DOHH2 (cell line): Measurements from ENCODE around the gene SLC1A2.

Source experiments
- H3F3A ChIP-seq: fragments of 200-600 bp; sonication (generic), shearing (Covaris generic); 2 replicates; pipeline ENCODE4 v1.6.0; 2016; ENCODE audit warnings: antibody characterized with exemption, mild to moderate bottlenecking; ENCODE audit not compliant: control insufficient read depth, insufficient read depth
- H3K27ac ChIP-seq: fragments of 200-600 bp; sonication (generic); 2 replicates; pipeline ENCODE4 v1.5.1; 2014; ENCODE audit warnings: low read depth, mild to moderate bottlenecking, low read length, moderate library complexity
- H3K27me3 ChIP-seq: fragments of 200-600 bp; sonication (generic); 2 replicates; pipeline ENCODE4 v1.6.1; 2014; ENCODE audit warnings: mild to moderate bottlenecking, low read length, mixed read lengths; ENCODE audit not compliant: control insufficient read depth
- H3K36me3 ChIP-seq: fragments of 200-600 bp; sonication (generic); 2 replicates; pipeline ENCODE4 v1.6.1; 2014; ENCODE audit warnings: mild to moderate bottlenecking, low read length, moderate library complexity, mixed read lengths; ENCODE audit not compliant: control insufficient read depth
- H3K4me1 ChIP-seq: fragments of 200-600 bp; sonication (generic); 2 replicates; pipeline ENCODE4 v1.6.1; 2014; ENCODE audit warnings: mild to moderate bottlenecking, low read length, mixed read lengths; ENCODE audit not compliant: control insufficient read depth
- H3K4me2 ChIP-seq: fragments of 200-600 bp; sonication (generic); 2 replicates; pipeline ENCODE4 v1.6.0; 2014; ENCODE audit warnings: mild to moderate bottlenecking, low read length, moderate library complexity
- H3K4me3 ChIP-seq: fragments of 200-600 bp; sonication (generic); 2 replicates; pipeline ENCODE4 v1.5.1; 2014; ENCODE audit warnings: mild to moderate bottlenecking, low read length, mixed read lengths
- H3K79me2 ChIP-seq: fragments of 200-600 bp; sonication (generic); 2 replicates; pipeline ENCODE4 v1.6.1; 2014; ENCODE audit warnings: mild to moderate bottlenecking, low read length, mixed read lengths; ENCODE audit not compliant: control insufficient read depth
- H3K9me2 ChIP-seq: fragments of 200-600 bp; sonication (generic); replicated peaks from 2 replicates; pipeline ENCODE4 v1.6.1; 2014; ENCODE audit warnings: mild to moderate bottlenecking, low read length, mixed read lengths; ENCODE audit not compliant: control insufficient read depth
- H3K9me3 ChIP-seq: fragments of 200-600 bp; sonication (generic); 2 replicates; pipeline ENCODE4 v1.6.1; 2014; ENCODE audit warnings: antibody characterized with exemption, low read length, mixed read lengths; ENCODE audit not compliant: control insufficient read depth, insufficient read depth
- H4K20me1 ChIP-seq: fragments of 200-600 bp; sonication (generic); 2 replicates; pipeline ENCODE4 v1.6.0; 2014; ENCODE audit warnings: low read depth, mild to moderate bottlenecking, antibody characterized with exemption, low read length, moderate library complexity; ENCODE audit not compliant: control insufficient read depth, insufficient read depth
- EZH2phosphoT487 ChIP-seq: fragments of 200-600 bp; sonication (generic); IDR thresholded peaks from 2 replicates; pipeline ENCODE4 v1.6.1; 2017; ENCODE audit warnings: borderline replicate concordance, mild to moderate bottlenecking, antibody characterized with exemption, low read length, moderate library complexity, mixed read lengths
- TF ChIP-seq, protein P1 (sequence below): fragments of 200-600 bp; sonication (generic); IDR thresholded peaks from one replicate; pipeline ENCODE4 v1.5.1; 2014; ENCODE audit warnings: antibody characterized with exemption, mild to moderate bottlenecking, low read depth, low read length; ENCODE audit not compliant: poor library complexity, severe bottlenecking

SLC1A2 gene

DNA sequence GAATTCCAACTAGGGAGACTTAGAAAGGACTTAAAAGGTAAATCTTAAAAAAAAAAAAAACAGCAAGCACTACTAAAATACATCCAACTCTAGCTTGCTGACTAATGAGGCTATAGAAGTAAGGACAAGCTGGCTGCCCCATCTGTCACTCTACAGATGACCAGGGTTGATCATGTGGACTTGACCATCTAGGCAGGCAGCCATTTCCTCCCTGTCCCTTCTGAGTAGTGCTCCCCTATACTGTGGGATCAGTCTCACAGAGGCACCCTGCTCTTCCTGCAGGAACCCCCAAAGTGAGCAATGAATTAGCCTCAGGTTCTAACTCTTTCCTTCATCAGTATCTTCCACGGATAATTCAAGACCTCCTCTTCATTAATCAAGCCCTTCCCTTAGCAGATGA, 12.3 kb downstream of the SLC1A2 start:
- no peaks in the 10 kb centered on the region for H4K20me1 ChIP-seq

DNA sequence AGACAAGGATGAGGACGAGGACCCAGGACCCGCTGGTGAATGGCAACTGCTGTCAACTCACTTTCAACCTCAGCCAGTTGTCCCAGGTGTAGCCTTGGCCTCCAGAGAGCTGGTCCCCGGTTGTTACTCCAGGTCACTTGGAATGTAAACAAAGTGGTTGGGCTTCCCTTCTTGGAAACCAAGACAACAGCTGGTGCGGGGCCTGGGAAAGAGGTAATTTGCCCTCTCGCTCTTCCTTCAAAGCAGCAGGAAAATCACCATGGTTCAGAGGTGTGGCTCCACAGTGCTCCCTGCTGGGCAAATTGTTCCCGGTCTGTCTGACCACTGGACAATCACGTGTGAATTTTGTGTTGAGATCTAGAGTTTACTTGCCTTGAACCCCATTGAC, 15.0 kb downstream of the SLC1A2 start:
- H3K4me3 ChIP-seq: no peak overlapping the region
- no peaks in the 10 kb centered on the region for H3K36me3 ChIP-seq
- no peaks in the 10 kb centered on the region for H4K20me1 ChIP-seq
- no peak for TF ChIP-seq EZH2phosphoT487
- TF ChIP-seq, protein P1, sequence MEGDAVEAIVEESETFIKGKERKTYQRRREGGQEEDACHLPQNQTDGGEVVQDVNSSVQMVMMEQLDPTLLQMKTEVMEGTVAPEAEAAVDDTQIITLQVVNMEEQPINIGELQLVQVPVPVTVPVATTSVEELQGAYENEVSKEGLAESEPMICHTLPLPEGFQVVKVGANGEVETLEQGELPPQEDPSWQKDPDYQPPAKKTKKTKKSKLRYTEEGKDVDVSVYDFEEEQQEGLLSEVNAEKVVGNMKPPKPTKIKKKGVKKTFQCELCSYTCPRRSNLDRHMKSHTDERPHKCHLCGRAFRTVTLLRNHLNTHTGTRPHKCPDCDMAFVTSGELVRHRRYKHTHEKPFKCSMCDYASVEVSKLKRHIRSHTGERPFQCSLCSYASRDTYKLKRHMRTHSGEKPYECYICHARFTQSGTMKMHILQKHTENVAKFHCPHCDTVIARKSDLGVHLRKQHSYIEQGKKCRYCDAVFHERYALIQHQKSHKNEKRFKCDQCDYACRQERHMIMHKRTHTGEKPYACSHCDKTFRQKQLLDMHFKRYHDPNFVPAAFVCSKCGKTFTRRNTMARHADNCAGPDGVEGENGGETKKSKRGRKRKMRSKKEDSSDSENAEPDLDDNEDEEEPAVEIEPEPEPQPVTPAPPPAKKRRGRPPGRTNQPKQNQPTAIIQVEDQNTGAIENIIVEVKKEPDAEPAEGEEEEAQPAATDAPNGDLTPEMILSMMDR: peak; percentile 43
- H3K9me3 ChIP-seq: no peaks in the 10 kb centered on the region
- H3K27ac ChIP-seq: no peak overlapping the region
- no peaks in the 10 kb centered on the region for H3F3A ChIP-seq
- no peaks in the 10 kb centered on the region for H3K79me2 ChIP-seq
- no peaks in the 10 kb centered on the region for H3K4me1 ChIP-seq
- peaks cover 5% of the 10 kb centered on the region; the same call in 1 of the 2 replicates for H3K27me3 ChIP-seq
- H3K4me2 ChIP-seq: no peak overlapping the region
- H3K9me2 ChIP-seq: no peaks in the 10 kb centered on the region

More for the DNA sequence above, 12.3 kb downstream of the SLC1A2 start:
- no peaks in the 10 kb centered on the region for H3K4me1 ChIP-seq
- H3K27me3 ChIP-seq: peaks cover 5% of the 10 kb centered on the region; the same call in 1 of the 2 replicates
- no peaks in the 10 kb centered on the region for H3K79me2 ChIP-seq
- no peaks in the 10 kb centered on the region for H3K9me3 ChIP-seq
- no peak overlapping the region for H3K4me2 ChIP-seq
- no peaks in the 10 kb centered on the region for H3F3A ChIP-seq
- no peak overlapping the region for H3K27ac ChIP-seq
- no peak overlapping the region for H3K4me3 ChIP-seq
- no peaks in the 10 kb centered on the region for H3K9me2 ChIP-seq
- H3K36me3 ChIP-seq: no peaks in the 10 kb centered on the region
- TF ChIP-seq, protein P1: no peak
- TF ChIP-seq EZH2phosphoT487: no peak

DNA sequence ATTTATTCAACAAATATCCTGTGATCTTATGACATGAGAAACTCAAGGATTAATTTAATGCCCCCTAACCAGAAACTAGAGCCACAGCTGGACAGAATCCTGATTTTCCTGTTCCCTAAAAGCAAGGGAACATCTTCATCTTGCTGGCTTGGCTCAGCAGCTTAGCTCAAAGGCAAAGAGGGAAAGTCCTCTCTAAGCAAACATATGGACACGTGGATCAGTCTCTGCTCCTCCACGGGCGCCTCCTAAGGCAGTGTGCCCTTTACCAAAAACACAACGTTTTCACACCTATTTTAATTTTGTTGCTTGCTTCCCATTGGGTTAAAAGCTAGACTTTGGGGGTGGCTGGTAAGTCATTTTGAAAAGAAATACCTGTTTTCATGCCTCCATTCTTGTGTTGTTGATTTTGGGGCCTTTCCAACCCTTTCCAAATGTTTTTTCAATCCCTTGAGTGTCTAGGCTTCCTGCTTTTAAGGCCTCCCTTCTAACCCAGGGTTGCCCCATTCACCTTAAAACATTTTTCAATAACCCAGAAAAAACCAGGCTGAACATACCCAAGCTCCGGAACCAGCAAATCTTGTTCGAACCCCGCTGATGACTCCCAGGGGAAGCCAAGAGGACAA, 15.5 kb downstream of the SLC1A2 start:
- peaks cover 5% of the 10 kb centered on the region; the same call in 1 of the 2 replicates for H3K27me3 ChIP-seq
- no peak overlapping the region for H3K4me2 ChIP-seq
- H3K4me1 ChIP-seq: no peaks in the 10 kb centered on the region
- no peaks in the 10 kb centered on the region for H3K36me3 ChIP-seq
- TF ChIP-seq EZH2phosphoT487: no peak
- TF ChIP-seq, protein P1: no peak
- no peaks in the 10 kb centered on the region for H3F3A ChIP-seq
- H3K27ac ChIP-seq: no peak overlapping the region
- no peaks in the 10 kb centered on the region for H3K9me3 ChIP-seq
- H4K20me1 ChIP-seq: no peaks in the 10 kb centered on the region
- no peaks in the 10 kb centered on the region for H3K9me2 ChIP-seq
- H3K79me2 ChIP-seq: no peaks in the 10 kb centered on the region
- H3K4me3 ChIP-seq: no peak overlapping the region
